ENCODE data around the gene RGS21. TPM values are rescaled to one million over a fixed set of nuclear protein-coding genes. Genes with fewer than 3 reads are reported as not detected.

RGS21 gene
- total and polyA plus RNA-seq, 11 donors, result not detected

GRCh38 chr1:192349314-192349713 lies 32.5 kb downstream of the RGS21 start:
- WGBS, 4 donors, result 42 to 82% (median 64%) methylated on average over 1 of the region's 1 CpG
- ATAC-seq (no peak), DNase-seq (no peak)
- H3K36me3 ChIP-seq, result no peaks in the 10 kb centered on the region
- TF ChIP-seq POLR2A (IDR thresholded peaks at IDR 0.05) (no peak), CTCF (IDR thresholded peaks at IDR 0.05) (no peak)
- no peaks in the 10 kb centered on the region for H3K9me3 ChIP-seq
- no peak overlapping the region for H3K27ac ChIP-seq
- H3K27me3 ChIP-seq, result no peaks in the 10 kb centered on the region
- H3K4me3 ChIP-seq, result no peak overlapping the region
- intact Hi-C loops (cut with DNase I), result no loop called here
- H3K4me1 ChIP-seq, result no peaks in the 10 kb centered on the region

GRCh38 chr1:192350356-192350755 lies 33.6 kb downstream of the RGS21 start:
- Histone ChIP-seq H3K36me3 (no peaks in the 10 kb centered on the region), H3K27ac (no peak overlapping the region), H3K4me1 (no peaks in the 10 kb centered on the region), H3K4me3 (no peak overlapping the region), H3K27me3 (no peaks in the 10 kb centered on the region), H3K9me3 (no peaks in the 10 kb centered on the region)
- TF ChIP-seq POLR2A (IDR thresholded peaks at IDR 0.05) (no peak), CTCF (IDR thresholded peaks at IDR 0.05) (no peak)
- DNase-seq (no peak), ATAC-seq (no peak)
- 53 to 63% (median 57%) methylated on average over 3 of the region's 3 CpGs for WGBS, 4 donors
- intact Hi-C loops (cut with DNase I), result no loop called here

GRCh38 chr1:192351550-192351949 lies 34.8 kb downstream of the RGS21 start:
- Histone ChIP-seq H3K9me3 (no peaks in the 10 kb centered on the region), H3K27me3 (no peaks in the 10 kb centered on the region), H3K4me1 (no peaks in the 10 kb centered on the region), H3K36me3 (no peaks in the 10 kb centered on the region), H3K27ac (no peak overlapping the region), H3K4me3 (no peak overlapping the region)
- DNase-seq (no peak), ATAC-seq (no peak)
- TF ChIP-seq CTCF (IDR thresholded peaks at IDR 0.05) (no peak), POLR2A (IDR thresholded peaks at IDR 0.05) (no peak)
- intact Hi-C loops (cut with DNase I), result no loop called here

GRCh38 chr1:192357924-192358323 lies 41.1 kb downstream of the RGS21 start:
- Histone ChIP-seq H3K27ac (no peak overlapping the region), H3K36me3 (no peaks in the 10 kb centered on the region), H3K9me3 (no peaks in the 10 kb centered on the region), H3K27me3 (no peaks in the 10 kb centered on the region), H3K4me1 (no peaks in the 10 kb centered on the region), H3K4me3 (no peak overlapping the region)
- DNase-seq (no peak), ATAC-seq (no peak)
- intact Hi-C loops (cut with DNase I), result no loop called here
- TF ChIP-seq POLR2A (IDR thresholded peaks at IDR 0.05), result no peak
- no peak for TF ChIP-seq CTCF (IDR thresholded peaks at IDR 0.05)
- WGBS, 4 donors, result 31 to 42% (median 38%) methylated on average over 4 of the region's 4 CpGs
